ENCODE measurements around the gene RPUSD1. TPM values are rescaled to one million over a fixed set of nuclear protein-coding genes. Genes with fewer than 3 reads are reported as not detected.

RPUSD1 gene
- polyA plus RNA-seq, 3 donors, result 10.1 to 11.0 (median 10.4) TPM

Other genes starting within 250 kb of the RPUSD1 start
- gene PRR35, start 228.0 kb downstream of the RPUSD1 start, polyA plus RNA-seq (ENCODE audit: insufficient read length in 3 of 3), result 1 to 10 TPM; 7.4 to 8.6 (median 7.5) TPM
- gene NHLRC4, start 221.4 kb downstream of the RPUSD1 start, polyA plus RNA-seq (ENCODE audit: insufficient read length in 3 of 3), result 1 to 10 TPM; 6.4 to 6.9 (median 6.6) TPM
- gene PIGQ, start 218.4 kb downstream of the RPUSD1 start, polyA plus RNA-seq (ENCODE audit: insufficient read length in 3 of 3), result 10 to 100 TPM; 49.8 to 55.6 (median 50.4) TPM
- 10 to 100 TPM; 12.7 to 16.6 (median 14.4) TPM for gene RAB40C, start 198.3 kb downstream of the RPUSD1 start, polyA plus RNA-seq (ENCODE audit: insufficient read length in 3 of 3)
- 1 to 10 TPM in 1 of 3 donors, under 1 TPM in 2; 0.82 to 1.2 (median 0.94) TPM for gene WFIKKN1, start 157.4 kb downstream of the RPUSD1 start, polyA plus RNA-seq (ENCODE audit: insufficient read length in 3 of 3)
- gene METTL26, start 152.1 kb downstream of the RPUSD1 start, polyA plus RNA-seq (ENCODE audit: insufficient read length in 3 of 3), result 10 to 100 TPM; 34.8 to 45.2 (median 42.0) TPM
- 10 to 100 TPM; 11.1 to 15.5 (median 12.5) TPM for gene MCRIP2, start 146.6 kb downstream of the RPUSD1 start, polyA plus RNA-seq (ENCODE audit: insufficient read length in 3 of 3)
- gene WDR90, start 139.0 kb downstream of the RPUSD1 start, polyA plus RNA-seq (ENCODE audit: insufficient read length in 3 of 3), result 10 to 100 TPM; 22.4 to 27.5 (median 22.8) TPM
- 10 to 100 TPM; 58.2 to 68.2 (median 60.6) TPM for gene RHOT2, start 120.2 kb downstream of the RPUSD1 start, polyA plus RNA-seq (ENCODE audit: insufficient read length in 3 of 3)
- 1 to 10 TPM in 2 of 3 donors, under 1 TPM in 1; 0.58 to 1.5 (median 1.1) TPM for gene RHBDL1, start 112.7 kb downstream of the RPUSD1 start, polyA plus RNA-seq (ENCODE audit: insufficient read length in 3 of 3)
- 100 to 1,000 TPM; 117 to 125 (median 120) TPM for gene STUB1, start 108.0 kb downstream of the RPUSD1 start, polyA plus RNA-seq (ENCODE audit: insufficient read length in 3 of 3)
- gene JMJD8, start 104.0 kb downstream of the RPUSD1 start, polyA plus RNA-seq (ENCODE audit: insufficient read length in 3 of 3), result 10 to 100 TPM; 56.0 to 68.0 (median 65.2) TPM
- 10 to 100 TPM in 1 of 3 donors, 1 to 10 TPM in 2; 9.2 to 10.2 (median 9.5) TPM for gene WDR24, start 98.0 kb downstream of the RPUSD1 start, polyA plus RNA-seq (ENCODE audit: insufficient read length in 3 of 3)
- 1 to 10 TPM in 2 of 3 donors, under 1 TPM in 1; 0.96 to 1.8 (median 1.1) TPM for gene FBXL16, start 82.6 kb downstream of the RPUSD1 start, polyA plus RNA-seq (ENCODE audit: insufficient read length in 3 of 3)
- gene METRN, start 73.3 kb downstream of the RPUSD1 start, polyA plus RNA-seq (ENCODE audit: insufficient read length in 3 of 3), result 1 to 10 TPM; 4.5 to 6.0 (median 5.2) TPM
- gene ANTKMT, start 67.2 kb downstream of the RPUSD1 start, polyA plus RNA-seq (ENCODE audit: insufficient read length in 3 of 3), result 10 to 100 TPM in 2 of 3 donors, 1 to 10 TPM in 1; 8.4 to 11.0 (median 10.2) TPM
- 1 to 10 TPM in 2 of 3 donors, under 1 TPM in 1; 0.74 to 1.3 (median 1.2) TPM for gene CCDC78, start 61.9 kb downstream of the RPUSD1 start, polyA plus RNA-seq (ENCODE audit: insufficient read length in 3 of 3)
- gene HAGHL, start 61.3 kb downstream of the RPUSD1 start, polyA plus RNA-seq (ENCODE audit: insufficient read length in 3 of 3), result 1 to 10 TPM; 3.4 to 4.0 (median 3.8) TPM
- gene CIAO3, start 47.4 kb downstream of the RPUSD1 start, polyA plus RNA-seq (ENCODE audit: insufficient read length in 3 of 3), result 10 to 100 TPM; 18.9 to 23.4 (median 22.8) TPM
- 10 to 100 TPM; 12.1 to 24.9 (median 13.8) TPM for gene MSLN, start 27.6 kb downstream of the RPUSD1 start, polyA plus RNA-seq (ENCODE audit: insufficient read length in 3 of 3)
- 10 to 100 TPM; 16.0 to 21.1 (median 16.5) TPM for gene CHTF18, start 239 bp upstream of the RPUSD1 start, polyA plus RNA-seq (ENCODE audit: insufficient read length in 3 of 3)
- under 1 TPM in 2 of 3 donors, not detected in 1; 0.12 to 0.31 TPM for gene GNG13, start 12.4 kb upstream of the RPUSD1 start, polyA plus RNA-seq (ENCODE audit: insufficient read length in 3 of 3)
- 10 to 100 TPM; 13.8 to 16.3 (median 13.9) TPM for gene LMF1, start 182.6 kb upstream of the RPUSD1 start, polyA plus RNA-seq (ENCODE audit: insufficient read length in 3 of 3)
- gene SOX8, start 193.4 kb upstream of the RPUSD1 start, polyA plus RNA-seq (ENCODE audit: insufficient read length in 3 of 3), result 1 to 10 TPM; 2.8 to 3.2 (median 3.0) TPM

Measured in right renal cortex interstitium (tissue), 3 donors.